Inferior parietal cortex (tissue), 1 donor: Measurements from ENCODE around the gene THBS2.
"Not testable (repeated sequence)": the region's sequence is repeated elsewhere in the genome, so short reads cannot be mapped to it uniquely, and the experiment has no call there.

Source experiments
- DNase-seq: peaks from one replicate; pipeline ENCODE4 v3.0.0-alpha.2; 2016; ENCODE audit errors: extremely low spot score

Gene THBS2

GRCh38 chr6:169253337-169254238, at the start of gene THBS2:
Gene THBS2 (minus strand): TSS chr6:169253846. CDS start chr6:169250784, 3,062 bp downstream.
- DNase-seq = peak; percentile 29

- DNase-seq = no peak
These were observed 49.1 kb upstream of the THBS2 start for GRCh38 chr6:169302716-169303115.

- DNase-seq = no peak
These were observed 48.6 kb upstream of the THBS2 start for GRCh38 chr6:169302255-169302654.

GRCh38 chr6:169300916-169301315, 47.3 kb upstream of the THBS2 start:
- no peak for DNase-seq

GRCh38 chr6:169298626-169299025, 45.0 kb upstream of the THBS2 start:
- not testable (repeated sequence) for DNase-seq

GRCh38 chr6:169296622-169297021, 43.0 kb upstream of the THBS2 start:
- DNase-seq = no peak

- DNase-seq = no peak
These were observed 42.5 kb upstream of the THBS2 start for GRCh38 chr6:169296170-169296569.

GRCh38 chr6:169293196-169293595, 39.5 kb upstream of the THBS2 start:
- DNase-seq = no peak

GRCh38 chr6:169292338-169293124, 38.9 kb upstream of the THBS2 start:
- DNase-seq = no peak

- no peak for DNase-seq
These were observed 38.1 kb upstream of the THBS2 start for GRCh38 chr6:169291646-169292337.

- no peak for DNase-seq
These were observed 37.5 kb upstream of the THBS2 start for GRCh38 chr6:169291148-169291547.

GRCh38 chr6:169289619-169290339, 36.1 kb upstream of the THBS2 start:
- no peak for DNase-seq

- no peak for DNase-seq
These were observed 35.6 kb upstream of the THBS2 start for GRCh38 chr6:169289257-169289618.

- DNase-seq = no peak
These were observed 34.9 kb upstream of the THBS2 start for GRCh38 chr6:169288591-169288990.

GRCh38 chr6:169287675-169288074, 34.0 kb upstream of the THBS2 start:
- no peak for DNase-seq

GRCh38 chr6:169286961-169287360, 33.3 kb upstream of the THBS2 start:
- no peak for DNase-seq

- no peak for DNase-seq
These were observed 31.5 kb upstream of the THBS2 start for GRCh38 chr6:169285165-169285564.

GRCh38 chr6:169283924-169284323, 30.3 kb upstream of the THBS2 start:
- DNase-seq = no peak

GRCh38 chr6:169282043-169282442, 28.4 kb upstream of the THBS2 start:
- no peak for DNase-seq

- no peak for DNase-seq
These were observed 24.0 kb upstream of the THBS2 start for GRCh38 chr6:169277619-169278018.

GRCh38 chr6:169274781-169275180, 21.1 kb upstream of the THBS2 start:
- DNase-seq = no peak

- DNase-seq = no peak
These were observed 19.9 kb upstream of the THBS2 start for GRCh38 chr6:169273511-169273910.
